Motor neuron (in vitro differentiated cells): ENCODE measurements around the gene AHNAK2. TPM values are rescaled to one million over a fixed set of nuclear protein-coding genes. Genes with fewer than 3 reads are reported as not detected.

Experiments used
- ATAC-seq, 8 experiments: fragments of 200-7000 bp; cut with Tn5 transposase; replicated peaks in 6 of 8; 2 replicates each; pipeline ENCODE4 v1.8.0; 2021; ENCODE audit warnings: mild to moderate bottlenecking in 8 of 8, moderate library complexity in 8 of 8
- H3K27ac ChIP-seq, 2 donors: fragments of 250-450 bp; sonication (Bioruptor Pico); 2 replicates each; pipeline ENCODE4 v1.9.0; 2021; ENCODE audit warnings: antibody characterized with exemption in 2 of 2, mild to moderate bottlenecking in 2 of 2, moderate library complexity in 1 of 2
- H3K4me1 ChIP-seq, 2 donors: fragments of 250-450 bp; sonication (Bioruptor Pico); replicated peaks in 1 of 2; 2 replicates each; pipeline ENCODE4 v1.6.1; 2021; ENCODE audit warnings: antibody characterized with exemption in 2 of 2, mild to moderate bottlenecking in 2 of 2, moderate library complexity in 1 of 2
- H3K4me3 ChIP-seq, 5 donors: fragments of 250-450 bp; sonication (Bioruptor Pico); 2 replicates each; pipeline ENCODE4 v1.9.0; 2021; ENCODE audit warnings: antibody characterized with exemption in 5 of 5, mild to moderate bottlenecking in 5 of 5, moderate library complexity in 4 of 5
- WGBS, 10 experiments: fragments of 450-650 bp; shearing (Covaris generic); methylation state at CpG; one replicate each; pipeline ENCODE4 v1.0.0; 2022; 5-methylcytosine and 5-hydroxymethylcytosine counted together
- in situ Hi-C, 9 experiments: fragments of 400-800 bp; cut with MboI; loops; one replicate each; pipeline ENCODE4 v1.15.0; 2021; ENCODE audit warnings: low sequenced_read_pairs in 9 of 9, low pct_unique_long_range_greater_than_20kb in 2 of 9; ENCODE audit not compliant: unreplicated experiment in 9 of 9
- total RNA-seq, 8 experiments: library from RNA; unstranded; fragments of 300-600 nt; gene quantifications; 2 replicates each; pipeline versions ENCODE4 v1.2.3 to v1.2.4, GENCODE V29; 2022

AHNAK2 gene
- total RNA-seq, 8 experiments from 2014 or later, result 1.1 to 34.2 (median 1.5) TPM

- Histone ChIP-seq H3K4me3 (no peak overlapping the region), H3K4me1 (peaks cover 8 to 41% of the 10 kb centered on the region in 2 donors), H3K27ac (no peak overlapping the region)
- WGBS, 10 experiments, result 80 to 83% methylated on average over 1 of the region's 28 CpGs; no CpG with 5 or more reads in 8 of the 10 experiments
- peak in 5 of 8 experiments; percentile 1 to 40 (median 31) for ATAC-seq
- in situ Hi-C loops, result loop anchor here in 2 of 9 experiments (10.0 kb wide), 1 partner anchor 72 kb away; no protein-coding TSS in a partner anchor
Measured at GRCh38 chr14:104972301-104973134, 5.7 kb downstream of the AHNAK2 start.

GRCh38 chr14:104971447-104972240 lies 6.5 kb downstream of the AHNAK2 start:
- H3K27ac ChIP-seq, result no peak overlapping the region
- H3K4me3 ChIP-seq, result no peak overlapping the region
- WGBS, 10 experiments, result 70 to 100% (median 89%) methylated on average over 2 to 3 of the region's 12 CpGs; no CpG with 5 or more reads in 7 of the 10 experiments
- ATAC-seq, result no peak
- in situ Hi-C loops, result loop anchor here in 2 of 9 experiments (10.0 kb wide), 1 partner anchor 73 kb away; no protein-coding TSS in a partner anchor
- H3K4me1 ChIP-seq, result peaks cover 4 to 39% of the 10 kb centered on the region in 2 donors

GRCh38 chr14:104970231-104971068 lies 7.7 kb downstream of the AHNAK2 start:
- Histone ChIP-seq H3K4me1 (peaks cover 4 to 30% of the 10 kb centered on the region in 2 donors), H3K27ac (no peak overlapping the region), H3K4me3 (no peak overlapping the region)
- in situ Hi-C loops, result loop anchor here in 2 of 9 experiments (10.0 kb wide), 1 partner anchor 74 kb away; no protein-coding TSS in a partner anchor
- ATAC-seq, result peak in 7 of 8 experiments; percentile 8 to 43 (median 23)
- WGBS, 10 experiments, result 0 to 64% (median 60%) methylated on average over 1 to 5 of the region's 19 CpGs; no CpG with 5 or more reads in 7 of the 10 experiments

GRCh38 chr14:104969741-104970230 lies 8.4 kb downstream of the AHNAK2 start:
- no peak for ATAC-seq
- H3K4me3 ChIP-seq, result no peak overlapping the region
- 67 to 100% (median 100%) methylated on average over 1 to 2 of the region's 10 CpGs; no CpG with 5 or more reads in 7 of the 10 experiments for WGBS, 10 experiments
- in situ Hi-C loops, result loop anchor here in 2 of 9 experiments (10.0 kb wide), 1 partner anchor 75 kb away; no protein-coding TSS in a partner anchor
- peaks cover 4 to 30% of the 10 kb centered on the region in 2 donors for H3K4me1 ChIP-seq
- H3K27ac ChIP-seq, result no peak overlapping the region

- Histone ChIP-seq H3K27ac (no peak overlapping the region), H3K4me3 (no peak overlapping the region), H3K4me1 (peaks cover 4 to 27% of the 10 kb centered on the region in 2 donors)
- WGBS, 10 experiments, result 7 to 90% (median 47%) methylated on average over 1 to 6 of the region's 21 CpGs; no CpG with 5 or more reads in 4 of the 10 experiments
- in situ Hi-C loops, result no loop called here
- peak in 1 of 8 experiments; percentile 23 for ATAC-seq
Measured at GRCh38 chr14:104968541-104969401, 9.4 kb downstream of the AHNAK2 start.

GRCh38 chr14:104968153-104968527 lies 10.0 kb downstream of the AHNAK2 start:
- in situ Hi-C loops, result no loop called here
- ATAC-seq, result peak in 6 of 8 experiments; percentile 3 to 43 (median 32)
- no peak overlapping the region for H3K4me3 ChIP-seq
- WGBS, 10 experiments, result 20% methylated on average over 3 of the region's 12 CpGs; no CpG with 5 or more reads in 9 of the 10 experiments
- H3K27ac ChIP-seq, result no peak overlapping the region
- H3K4me1 ChIP-seq, result peaks cover 4 to 21% of the 10 kb centered on the region in 2 donors

GRCh38 chr14:104967386-104968152 lies 10.6 kb downstream of the AHNAK2 start:
- WGBS, 10 experiments, result 0 to 22% methylated on average over 1 to 3 of the region's 36 CpGs; no CpG with 5 or more reads in 8 of the 10 experiments
- Histone ChIP-seq H3K4me1 (peaks cover 4 to 15% of the 10 kb centered on the region in 2 donors), H3K4me3 (no peak overlapping the region)

GRCh38 chr14:104966981-104967385 lies 11.2 kb downstream of the AHNAK2 start:
- H3K4me3 ChIP-seq, result no peak overlapping the region
- H3K4me1 ChIP-seq, result peaks cover 4 to 15% of the 10 kb centered on the region in 2 donors
- peak in 2 of 8 experiments; percentile 3 to 7 for ATAC-seq
- H3K27ac ChIP-seq, result no peak overlapping the region
- in situ Hi-C loops, result no loop called here
- WGBS, 10 experiments, result no CpG with 5 or more reads among the region's 8 CpGs

More at GRCh38 chr14:104967386-104968152, 10.6 kb downstream of the AHNAK2 start:
- H3K27ac ChIP-seq, result no peak overlapping the region
- in situ Hi-C loops, result no loop called here
- peak; percentile 38 to 68 (median 55) for ATAC-seq

- no CpG with 5 or more reads among the region's 9 CpGs for WGBS, 10 experiments
Measured at GRCh38 chr14:104966261-104966865, 11.8 kb downstream of the AHNAK2 start.

GRCh38 chr14:104965561-104966231 lies 12.5 kb downstream of the AHNAK2 start:
- no peak for ATAC-seq
- H3K4me3 ChIP-seq, result no peak overlapping the region
- peaks cover 4 to 15% of the 10 kb centered on the region in 2 donors for H3K4me1 ChIP-seq
- in situ Hi-C loops, result no loop called here
- no peak overlapping the region for H3K27ac ChIP-seq
- WGBS, 10 experiments, result 42 to 58% (median 50%) methylated on average over 2 of the region's 13 CpGs; no CpG with 5 or more reads in 7 of the 10 experiments

More at GRCh38 chr14:104966261-104966865, 11.8 kb downstream of the AHNAK2 start:
- H3K4me3 ChIP-seq, result no peak overlapping the region
- in situ Hi-C loops, result no loop called here
- ATAC-seq, result no peak
- H3K27ac ChIP-seq, result no peak overlapping the region
- peaks cover 4 to 15% of the 10 kb centered on the region in 2 donors for H3K4me1 ChIP-seq
